ENCODE data around the gene TAF11L13.

The TAF11L13 gene

GRCh38 chr5:17679597-17680203 lies 47.8 kb downstream of the TAF11L13 start:
- DNase-seq (ENCODE audit: low read depth, low spot score), result no peak

GRCh38 chr5:17680737-17681136 lies 48.8 kb downstream of the TAF11L13 start:
- DNase-seq (ENCODE audit: low read depth, low spot score), result no peak

All from activated CD4-positive, CD25-positive, alpha-beta regulatory T cell treated with anti-CD3 and anti-CD28 coated beads, Interleukin-2, amount 50 U/mL, for 16 hours (primary cell).